GM12878 (cell line): Measurements from ENCODE around the gene LACTBL1. TPM values are rescaled to one million over a fixed set of nuclear protein-coding genes. Genes with fewer than 3 reads are reported as not detected.

Source experiments
- ATAC-seq: fragments of 200-7000 bp; cut with Tn5 transposase; 3 replicates; pipeline ENCODE4 v1.9.1; 2020; ENCODE audit warnings: mild to moderate bottlenecking, moderate library complexity
- BruUV-seq: library from RNA; stranded (reverse); fragments of 400-500 nt; replicated peaks from 2 replicates; lab custom pipeline; 2021; lab: Mats Ljungman, UMichigan
- CTCF ChIA-PET: fragments of 300-600 bp; sonication (Branson Sonifier 250); formaldehyde crosslinking; extraction: SDS; loops from one replicate; lab custom pipeline; 2021; ENCODE audit warnings: inconsistent platforms; lab: Yijun Ruan, JAX
- POLR2A ChIA-PET: fragments of 350-600 bp; formaldehyde crosslinking; extraction: SDS; loops from one replicate; lab custom pipeline; 2021; ENCODE audit warnings: inconsistent platforms; lab: Charles Lee
- RAD21 ChIA-PET: fragments of 300-600 bp; sonication (Branson Sonifier 250); formaldehyde crosslinking; loops from one replicate; lab custom pipeline; 2023; ENCODE audit warnings: antibody characterized with exemption; ENCODE audit not compliant: unreplicated experiment; lab: Charles Lee
- SMC1A ChIA-PET: fragments of 300-600 bp; sonication (Branson Sonifier 250); formaldehyde crosslinking; loops from one replicate; lab custom pipeline; 2023; ENCODE audit not compliant: unreplicated experiment, uncharacterized antibody; lab: Charles Lee
- DNase-seq: peaks from one replicate; pipeline ENCODE4 v3.0.0-alpha.2; 2011; ENCODE audit warnings: low read depth, low spot score
- FAIRE-seq: peaks from 3 replicates; lab custom pipeline; 2011; peaks lifted over from hg19 to GRCh38; lab: Jason Lieb, UNC
- H2AFZ ChIP-seq: 2 replicates; pipeline ENCODE4 v1.6.0; 2011; ENCODE audit warnings: low read depth, low read length, control low read depth; ENCODE audit not compliant: control insufficient read depth
- H3K27ac ChIP-seq: 2 replicates; pipeline ENCODE4 v1.5.1; 2011; ENCODE audit warnings: control low read depth; ENCODE audit not compliant: control insufficient read depth, insufficient read depth
- H3K27me3 ChIP-seq, 2 experiments: replicated peaks in 1 of 2; 2 replicates each; pipeline versions ENCODE4 v1.6.0 to v1.6.1; 2011; ENCODE audit warnings: low read length in 1 of 2; ENCODE audit not compliant: control insufficient read depth in 2 of 2, insufficient read depth in 2 of 2
- H3K36me3 ChIP-seq, 2 experiments: 2 replicates each; pipeline ENCODE4 v1.5.1; 2011; ENCODE audit warnings: low read length in 1 of 2; ENCODE audit not compliant: control insufficient read depth in 2 of 2, insufficient read depth in 2 of 2
- H3K4me1 ChIP-seq: 2 replicates; pipeline ENCODE4 v1.6.1; 2011; ENCODE audit warnings: mild to moderate bottlenecking, low read length, moderate library complexity, mixed read lengths; ENCODE audit not compliant: control insufficient read depth, insufficient read depth
- H3K4me2 ChIP-seq: 2 replicates; pipeline ENCODE4 v1.6.0; 2011; ENCODE audit warnings: control low read depth; ENCODE audit not compliant: control insufficient read depth, insufficient read depth
- H3K4me3 ChIP-seq: fragments of 200-600 bp; sonication (generic); 2 replicates; pipeline ENCODE4 v1.5.1; 2016
- H3K79me2 ChIP-seq: 2 replicates; pipeline ENCODE4 v1.6.0; 2011; ENCODE audit warnings: low read length; ENCODE audit not compliant: control insufficient read depth, insufficient read depth
- H3K9ac ChIP-seq: 2 replicates; pipeline ENCODE4 v1.8.0; 2011; ENCODE audit warnings: low read length, control low read depth, mixed read lengths; ENCODE audit not compliant: control insufficient read depth, insufficient read depth
- H3K9me3 ChIP-seq: replicated peaks from 3 replicates; pipeline ENCODE4 v1.5.1; 2011; ENCODE audit warnings: mild to moderate bottlenecking, low read length; ENCODE audit not compliant: control insufficient read depth, insufficient read depth
- H4K20me1 ChIP-seq: 2 replicates; pipeline ENCODE4 v1.6.0; 2011; ENCODE audit not compliant: control insufficient read depth, insufficient read depth
- NFYB ChIP-seq: IDR thresholded peaks from 2 replicates; pipeline ENCODE4 v1.6.1; 2011; ENCODE audit warnings: low read depth, mild to moderate bottlenecking, low read length, improper control_type of control experiment, moderate library complexity; ENCODE audit not compliant: insufficient read depth
- PML ChIP-seq: IDR thresholded peaks from 2 replicates; pipeline ENCODE4 v1.6.1; 2012; ENCODE audit warnings: low read length, inconsistent platforms
- WGBS: methylation state at CpG from one replicate; pipeline ENCODE4 v1.1.6; 2016; ENCODE audit warnings: low lambda C conversion rate; ENCODE audit not compliant: insufficient replicate concordance, insufficient coverage; ENCODE audit errors: missing lambda C conversion rate; 5-methylcytosine and 5-hydroxymethylcytosine counted together
- in situ Hi-C: fragments of 300-500 bp; cut with MboI; formaldehyde crosslinking; loops from 9 replicates; pipeline ENCODE4 v1.14.3; 2018; ENCODE audit warnings: mixed read lengths
- intact Hi-C: fragments of 100-400 bp; cut with micrococcal nuclease; formaldehyde crosslinking; loops from one replicate; pipeline ENCODE4 v1.14.2; 2022; ENCODE audit not compliant: unreplicated experiment
- polyA plus RNA-seq, 11 experiments: library from polyadenylated mRNA; depleted of rRNA in 4 of 11; unstranded in 6 of 11; stranded (reverse) in 5 of 11; fragments of >200 nt; fragmentation: Nextera tagmentation in 4 of 11; fragmentation: Illumina TruSeq in 1 of 11; extraction: Ambion mirVana in 4 of 11; extraction: Trizol in 1 of 11; gene quantifications; 1 replicate in 1 of 11; 2 replicates in 10 of 11; pipeline versions ENCODE4 v1.2.1 to v1.2.3, GENCODE V29; 2011 to 2016; ENCODE audit warnings: inconsistent platforms in 2 of 11, missing spikeins in 2 of 11, low read depth in 1 of 11
- total RNA-seq, 4 experiments: library from RNA; depleted of rRNA in 3 of 4; stranded (reverse); fragments of >200 nt in 3 of 4; fragmentation: Illumina TruSeq in 1 of 4; extraction: Trizol in 1 of 4; gene quantifications; 2 replicates each; pipeline versions ENCODE4 v1.2.1 to v1.2.3, GENCODE V29; 2013 to 2021
- TF ChIP-seq, protein P1 (sequence below): fragments of 450-650 bp; IDR thresholded peaks from 2 replicates; pipeline ENCODE4 v1.6.1; 2016; ENCODE audit warnings: mild to moderate bottlenecking
- TF ChIP-seq, protein P2 (sequence below): IDR thresholded peaks from 2 replicates; pipeline ENCODE4 v1.6.1; 2011; ENCODE audit warnings: mild to moderate bottlenecking, low read depth, low read length, moderate library complexity; ENCODE audit not compliant: insufficient replicate concordance
- TF ChIP-seq, protein P3 (sequence below): fragments of 450-650 bp; IDR thresholded peaks from 2 replicates; pipeline ENCODE4 v1.6.1; 2017; ENCODE audit warnings: borderline replicate concordance

LACTBL1 gene
- total and polyA plus RNA-seq, 10 of the 15 experiments (the other 5 are each of a cell fraction or from before 2014, with no cell fraction given), result 0.08 TPM; not detected in 9

DNA sequence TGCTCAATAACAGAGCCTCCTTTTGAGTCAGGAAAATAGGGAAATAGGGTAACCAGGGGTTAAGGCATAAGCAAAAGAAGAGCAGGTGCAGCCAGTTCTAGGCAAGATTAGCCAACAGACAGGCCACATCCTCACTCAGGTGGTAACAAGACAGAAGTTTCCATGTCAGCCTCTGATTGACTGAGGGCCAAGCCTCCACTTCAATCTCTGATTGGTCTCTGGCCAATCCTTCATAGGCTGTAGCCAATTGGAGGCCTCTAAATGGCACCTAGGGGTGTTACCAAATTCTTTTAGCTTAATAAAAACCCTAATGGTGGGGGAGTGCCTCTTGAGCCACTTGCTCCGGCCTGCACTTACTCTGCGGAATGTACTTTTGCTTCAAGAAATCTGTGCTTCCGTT lies 37.2 kb downstream of the LACTBL1 start:
- SMC1A ChIA-PET, result no interaction called here
- H3K9me3 ChIP-seq, result no peaks in the 10 kb centered on the region; the same call in 2 of the 3 replicates
- H3K9ac ChIP-seq, result no peak overlapping the region
- no peaks in the 10 kb centered on the region for H3K79me2 ChIP-seq
- ATAC-seq (no peak), DNase-seq (no peak), FAIRE-seq (no peak)
- no peak overlapping the region for H3K4me3 ChIP-seq
- RAD21 ChIA-PET, result no interaction called here
- no peaks in the 10 kb centered on the region for H3K4me1 ChIP-seq
- POLR2A ChIA-PET, result no interaction called here
- BruUV-seq, result no TSS peak
- intact Hi-C loops, result no loop called here
- 94% methylated on average over 3 of the region's 3 CpGs for WGBS
- in situ Hi-C loops, result no loop called here
- H4K20me1 ChIP-seq, result no peaks in the 10 kb centered on the region
- CTCF ChIA-PET, result no interaction called here
- no peak overlapping the region for H2AFZ ChIP-seq
- H3K4me2 ChIP-seq, result no peak overlapping the region
- H3K27me3 ChIP-seq, result no peaks in the 10 kb centered on the region; a peak in 1 of 4 replicates
- no peak overlapping the region for H3K27ac ChIP-seq
- TF ChIP-seq, protein P1, sequence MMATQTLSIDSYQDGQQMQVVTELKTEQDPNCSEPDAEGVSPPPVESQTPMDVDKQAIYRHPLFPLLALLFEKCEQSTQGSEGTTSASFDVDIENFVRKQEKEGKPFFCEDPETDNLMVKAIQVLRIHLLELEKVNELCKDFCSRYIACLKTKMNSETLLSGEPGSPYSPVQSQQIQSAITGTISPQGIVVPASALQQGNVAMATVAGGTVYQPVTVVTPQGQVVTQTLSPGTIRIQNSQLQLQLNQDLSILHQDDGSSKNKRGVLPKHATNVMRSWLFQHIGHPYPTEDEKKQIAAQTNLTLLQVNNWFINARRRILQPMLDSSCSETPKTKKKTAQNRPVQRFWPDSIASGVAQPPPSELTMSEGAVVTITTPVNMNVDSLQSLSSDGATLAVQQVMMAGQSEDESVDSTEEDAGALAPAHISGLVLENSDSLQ, result peak; percentile 74
- TF ChIP-seq NFYB (peak; percentile 53; the same call in 1 of the 2 replicates), PML (no peak)
- TF ChIP-seq, protein P2, sequence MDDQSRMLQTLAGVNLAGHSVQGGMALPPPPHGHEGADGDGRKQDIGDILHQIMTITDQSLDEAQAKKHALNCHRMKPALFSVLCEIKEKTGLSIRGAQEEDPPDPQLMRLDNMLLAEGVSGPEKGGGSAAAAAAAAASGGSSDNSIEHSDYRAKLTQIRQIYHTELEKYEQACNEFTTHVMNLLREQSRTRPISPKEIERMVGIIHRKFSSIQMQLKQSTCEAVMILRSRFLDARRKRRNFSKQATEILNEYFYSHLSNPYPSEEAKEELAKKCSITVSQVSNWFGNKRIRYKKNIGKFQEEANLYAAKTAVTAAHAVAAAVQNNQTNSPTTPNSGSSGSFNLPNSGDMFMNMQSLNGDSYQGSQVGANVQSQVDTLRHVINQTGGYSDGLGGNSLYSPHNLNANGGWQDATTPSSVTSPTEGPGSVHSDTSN, result peak; percentile 58
- TF ChIP-seq, protein P3, sequence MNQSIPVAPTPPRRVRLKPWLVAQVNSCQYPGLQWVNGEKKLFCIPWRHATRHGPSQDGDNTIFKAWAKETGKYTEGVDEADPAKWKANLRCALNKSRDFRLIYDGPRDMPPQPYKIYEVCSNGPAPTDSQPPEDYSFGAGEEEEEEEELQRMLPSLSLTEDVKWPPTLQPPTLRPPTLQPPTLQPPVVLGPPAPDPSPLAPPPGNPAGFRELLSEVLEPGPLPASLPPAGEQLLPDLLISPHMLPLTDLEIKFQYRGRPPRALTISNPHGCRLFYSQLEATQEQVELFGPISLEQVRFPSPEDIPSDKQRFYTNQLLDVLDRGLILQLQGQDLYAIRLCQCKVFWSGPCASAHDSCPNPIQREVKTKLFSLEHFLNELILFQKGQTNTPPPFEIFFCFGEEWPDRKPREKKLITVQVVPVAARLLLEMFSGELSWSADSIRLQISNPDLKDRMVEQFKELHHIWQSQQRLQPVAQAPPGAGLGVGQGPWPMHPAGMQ, result no peak
- H3K36me3 ChIP-seq, result no peaks in the 10 kb centered on the region
